ENCODE data around the gene RRM2. TPM values are rescaled to one million over a fixed set of nuclear protein-coding genes. Genes with fewer than 3 reads are reported as not detected.

RRM2 gene
- total RNA-seq, 1 donor from 2014 or later, result 9.3 TPM

- ChIA-PET POLR2A (no interaction called here), CTCF (no interaction called here)
- H3K9me3 Mint-ChIP-seq, result peaks cover 3% of the 10 kb centered on the region
- H3K4me3 Mint-ChIP-seq, result no peak overlapping the region
- H3K27me3 Mint-ChIP-seq, result no peaks in the 10 kb centered on the region
- ATAC-seq (ENCODE audit: low read depth), result no peak
- no peak for DNase-seq
- no peaks in the 10 kb centered on the region for H3K36me3 Mint-ChIP-seq (ENCODE audit: low read depth)
- TF ChIP-seq CTCF (IDR thresholded peaks at IDR 0.05), result no peak
- no peak overlapping the region for H3K27ac Mint-ChIP-seq
- intact Hi-C loops (cut with micrococcal nuclease), result no loop called here
- H3K4me1 Mint-ChIP-seq, result no peaks in the 10 kb centered on the region
These were observed 57.7 kb downstream of the RRM2 start for GRCh38 chr2:10180229-10180628.

Other genes with a start within 250 kb of the RRM2 start
- gene GRHL1, start 171.0 kb upstream of the RRM2 start, total RNA-seq, result 0.39 and 0.95 TPM in 2 replicates
- gene KLF11, start 79.2 kb upstream of the RRM2 start, total RNA-seq, result 8.2 and 10.2 TPM in 2 replicates
- gene CYS1, start 42.3 kb upstream of the RRM2 start, total RNA-seq, result 0.42 and 0.44 TPM in 2 replicates
- gene HPCAL1, start 180.2 kb downstream of the RRM2 start, total RNA-seq, result 15.2 and 15.9 TPM in 2 replicates

All from activated B cell treated with CpG ODN at 0.5 μM for 24 hours (primary cell).